Inflammatory macrophage treated with lipopolysaccharide for 1 hour (primary cell): Measurements from ENCODE around the gene PPFIBP2.

ENCODE experiments used
- DNase-seq, 2 donors: peaks; one replicate each; pipeline ENCODE4 v3.0.0-alpha.2; 2020 to 2022

The PPFIBP2 gene

DNA sequence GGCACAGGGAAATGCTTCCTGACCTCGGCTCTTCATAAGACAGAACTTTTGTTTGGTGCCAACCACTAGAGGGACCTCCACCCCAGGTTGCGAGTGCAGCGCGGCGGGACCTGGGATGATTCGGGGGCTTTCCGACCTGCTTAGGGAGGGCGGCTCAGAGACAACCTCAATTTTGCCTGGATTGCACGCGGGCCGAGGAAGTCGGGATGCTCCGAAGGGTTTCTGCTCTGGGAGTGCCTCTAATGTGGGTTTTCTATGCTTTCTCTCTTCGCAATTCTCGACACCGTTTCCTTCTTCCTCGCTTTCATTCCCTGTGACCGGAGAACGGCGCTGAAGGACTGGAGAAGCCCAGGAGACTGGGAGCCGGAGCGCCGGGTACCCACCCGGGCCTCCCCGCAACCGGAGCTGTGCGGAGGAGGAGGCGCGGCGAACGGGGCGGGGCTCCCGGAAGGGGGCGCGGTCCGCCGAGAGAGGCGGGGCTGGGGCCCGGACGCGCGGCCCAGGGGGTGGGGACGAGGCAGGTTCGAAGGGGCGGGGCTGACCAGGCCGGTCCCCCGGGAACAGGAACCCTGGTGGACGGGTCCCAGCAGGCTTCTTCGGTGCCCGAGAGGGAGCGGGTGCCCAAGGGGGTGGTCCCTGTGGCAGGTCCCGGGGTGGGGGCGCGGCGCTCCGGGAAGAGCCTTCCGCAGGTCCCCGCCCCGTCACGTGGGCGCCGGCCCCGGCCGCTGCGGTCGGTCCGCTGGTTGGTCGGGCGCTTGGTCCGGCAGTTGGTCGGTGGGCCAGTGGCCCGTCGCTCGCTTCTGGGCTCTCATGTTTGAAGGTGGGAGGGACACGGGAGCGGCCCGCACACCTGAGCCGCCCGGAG lies at the start of gene PPFIBP2:
TSS of gene PPFIBP2 (plus strand) at position 766 of the 865 bp plus-strand sequence. CDS start 35,477 bp downstream, outside the sequence.
- peak; percentile 82 to 84 for DNase-seq

DNA sequence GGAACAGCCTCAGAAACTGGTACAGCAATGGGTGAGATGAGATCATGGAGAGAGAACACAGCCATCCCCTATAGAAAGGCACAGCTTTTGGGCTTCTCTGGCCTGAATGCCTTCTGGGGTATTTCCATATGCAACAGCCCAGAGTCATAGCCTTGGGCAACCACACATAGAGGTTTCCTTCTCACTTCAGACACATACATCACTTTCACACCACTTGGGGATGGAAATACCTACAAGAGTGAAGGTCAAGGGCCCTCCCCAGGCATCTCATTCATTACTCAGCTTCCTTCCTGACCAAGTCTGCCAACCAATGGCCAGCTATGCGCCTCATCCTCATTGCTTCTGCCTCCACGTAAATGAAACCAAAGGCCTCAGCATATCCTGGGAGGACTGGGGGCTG lies 46.1 kb upstream of the PPFIBP2 start:
- DNase-seq: peak in 1 of 2 donors; percentile 7

DNA sequence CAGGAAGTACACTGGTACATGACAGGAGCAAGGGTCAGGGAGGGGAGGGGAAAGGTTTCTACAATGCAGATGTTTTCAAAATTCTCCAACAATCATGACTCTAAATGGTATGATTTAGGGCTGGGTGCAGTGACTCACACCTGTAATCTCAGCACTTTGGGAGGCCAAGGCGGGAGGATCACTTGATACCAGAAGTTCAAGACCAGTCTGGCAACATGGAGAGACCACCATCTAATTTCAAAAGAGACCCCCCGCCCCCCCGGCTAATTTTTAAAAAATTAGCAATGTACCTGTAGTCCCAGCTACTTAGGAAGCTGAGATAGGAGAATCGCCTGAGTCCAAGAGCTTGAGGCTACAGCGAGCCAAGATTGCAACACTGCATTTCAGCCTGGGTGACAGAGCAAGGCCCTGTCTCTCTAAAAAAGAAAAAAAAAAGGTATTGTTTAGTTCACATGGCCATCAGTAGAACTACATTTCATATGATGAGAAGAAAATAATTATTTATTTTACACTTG lies 44.4 kb upstream of the PPFIBP2 start:
- no peak for DNase-seq

DNA sequence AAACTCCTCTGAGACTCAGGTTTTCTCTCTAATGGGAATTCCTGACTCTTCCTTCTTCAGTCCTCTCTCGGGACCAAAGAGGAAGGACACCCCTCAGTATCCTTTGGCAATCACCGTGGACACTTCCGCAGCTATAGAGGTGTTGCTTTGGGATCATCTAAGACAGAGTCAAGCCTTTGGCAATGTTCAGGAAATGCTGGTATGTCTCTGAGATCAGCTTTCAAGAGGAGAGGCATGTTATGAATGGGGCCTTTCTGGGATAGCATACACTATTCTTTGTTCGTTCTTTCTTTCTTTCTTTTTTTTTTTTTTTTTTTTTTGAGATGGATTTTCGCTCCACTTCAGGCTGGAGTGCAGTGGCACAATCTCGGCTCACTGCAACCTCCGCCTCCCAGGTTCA lies 42.7 kb upstream of the PPFIBP2 start:
- no peak for DNase-seq

DNA sequence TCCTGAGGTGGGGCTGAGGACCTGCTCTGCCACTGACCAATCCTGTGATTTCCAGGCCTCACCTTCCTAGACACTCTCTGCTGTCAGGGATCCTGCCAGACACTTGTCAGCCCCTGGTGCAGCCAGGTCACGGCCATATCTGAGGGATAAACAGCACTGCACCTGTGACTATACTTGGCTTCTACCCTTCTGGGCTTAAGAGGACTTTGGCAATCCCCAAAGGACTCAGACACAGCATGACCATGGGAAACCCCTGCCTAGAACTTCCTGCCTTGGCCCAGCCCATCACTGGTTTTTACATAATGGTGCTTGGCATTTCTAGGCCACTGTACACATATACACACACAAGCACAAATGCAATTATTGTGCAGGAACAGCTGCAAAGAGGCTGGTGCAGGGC lies 40.1 kb upstream of the PPFIBP2 start:
- peak; percentile 28 to 48 for DNase-seq

DNA sequence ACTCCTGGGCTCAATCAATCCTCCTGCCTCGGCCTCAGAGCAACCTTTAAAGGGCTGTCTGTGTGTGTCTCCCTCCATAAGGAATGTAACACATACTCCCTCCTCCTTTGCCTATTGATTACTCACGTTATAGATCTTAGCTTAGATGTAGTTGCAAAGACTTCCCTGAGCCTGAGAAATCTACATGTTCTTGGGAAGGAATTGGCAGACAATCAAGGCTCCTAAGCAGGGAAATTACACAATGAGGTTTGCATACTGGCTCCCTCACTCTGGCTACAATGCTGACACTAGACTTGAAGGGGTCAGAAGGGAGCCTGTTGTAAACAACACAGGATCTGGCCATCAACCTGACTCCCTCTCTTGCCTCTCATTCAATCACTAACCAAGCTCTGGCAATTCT lies 33.7 kb upstream of the PPFIBP2 start:
- no peak for DNase-seq

DNA sequence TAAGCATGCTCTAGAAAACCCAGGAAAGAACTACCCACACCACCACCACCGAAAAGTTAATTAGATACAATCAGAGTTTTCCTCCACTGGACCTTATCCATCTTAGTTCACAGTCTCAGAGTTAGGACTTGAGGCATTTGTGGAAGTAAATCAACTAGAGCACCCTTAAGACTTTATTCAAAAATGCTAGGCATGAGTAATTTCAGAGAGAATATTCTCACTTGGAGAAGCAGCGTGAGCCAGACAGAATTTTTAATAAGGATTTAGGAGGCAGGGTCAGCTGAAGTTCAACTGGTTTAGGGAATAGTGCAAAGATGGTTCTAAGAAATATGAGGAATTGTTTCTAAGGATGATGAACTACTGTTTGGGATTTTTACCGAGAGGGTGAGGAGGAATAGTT lies 29.7 kb upstream of the PPFIBP2 start:
- no peak for DNase-seq

DNA sequence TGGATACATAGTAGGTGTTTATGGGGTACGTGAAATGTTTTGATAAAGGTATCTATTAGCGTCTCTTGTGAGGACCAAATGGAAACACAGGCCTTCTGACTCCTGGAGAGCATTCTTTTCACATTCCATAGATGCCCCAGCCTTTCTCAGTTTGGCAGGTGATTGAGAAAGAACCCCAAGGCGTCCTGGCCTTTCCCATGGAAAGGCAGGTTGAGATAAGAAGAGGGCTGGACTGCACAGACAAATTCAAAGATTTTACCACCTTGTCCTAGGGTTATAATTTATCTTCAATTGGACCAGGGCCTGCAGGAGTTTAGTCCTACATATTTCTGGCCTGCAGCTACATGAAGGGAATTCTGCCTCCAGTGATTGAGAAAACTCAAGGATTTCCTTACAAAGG lies 29.2 kb upstream of the PPFIBP2 start:
- no peak for DNase-seq

DNA sequence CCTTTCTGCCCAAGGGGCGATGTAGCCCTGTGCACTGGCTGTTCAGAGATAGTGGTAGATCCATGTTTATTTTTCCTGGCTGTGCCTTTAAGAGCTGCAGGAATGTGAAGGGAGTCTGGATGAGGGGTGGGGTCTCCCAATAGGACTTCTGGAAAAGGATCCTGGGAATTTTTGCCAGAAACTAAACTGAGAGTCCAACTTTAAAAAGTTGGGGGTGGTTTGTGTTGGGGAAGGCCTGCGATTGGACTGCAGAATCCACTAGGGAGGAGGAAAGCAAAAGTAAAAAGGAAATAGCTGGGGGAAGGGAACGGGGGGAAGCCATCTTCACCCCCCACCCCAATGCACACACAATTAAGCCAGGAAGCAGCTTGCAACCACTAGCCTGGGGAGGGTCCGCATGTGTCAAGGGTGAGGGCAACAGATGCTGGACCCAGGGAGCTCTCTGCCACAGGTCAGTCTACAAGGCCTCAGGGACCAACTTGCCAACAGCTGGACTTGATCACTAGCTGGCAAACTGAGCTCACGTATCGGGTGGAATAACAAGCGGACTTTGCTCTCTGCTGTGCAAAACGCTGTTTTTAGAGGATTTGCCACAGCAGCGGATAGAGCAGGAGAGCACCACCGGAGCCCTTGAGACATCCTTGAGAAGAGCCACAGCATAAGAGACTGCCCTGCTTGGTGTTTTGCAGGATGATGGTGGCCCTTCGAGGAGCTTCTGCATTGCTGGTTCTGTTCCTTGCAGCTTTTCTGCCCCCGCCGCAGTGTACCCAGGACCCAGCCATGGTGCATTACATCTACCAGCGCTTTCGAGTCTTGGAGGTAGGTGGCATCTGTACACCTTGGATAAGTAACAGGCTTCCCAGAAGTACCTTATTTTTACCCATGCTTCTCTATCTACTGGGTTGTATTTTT lies 28.4 kb upstream of the PPFIBP2 start, which contains the start of gene OLFML1:
TSS of gene OLFML1 (plus strand) at position 321 of the 912 bp plus-strand sequence. CDS start at position 691, 370 bp downstream.
- DNase-seq: no peak

DNA sequence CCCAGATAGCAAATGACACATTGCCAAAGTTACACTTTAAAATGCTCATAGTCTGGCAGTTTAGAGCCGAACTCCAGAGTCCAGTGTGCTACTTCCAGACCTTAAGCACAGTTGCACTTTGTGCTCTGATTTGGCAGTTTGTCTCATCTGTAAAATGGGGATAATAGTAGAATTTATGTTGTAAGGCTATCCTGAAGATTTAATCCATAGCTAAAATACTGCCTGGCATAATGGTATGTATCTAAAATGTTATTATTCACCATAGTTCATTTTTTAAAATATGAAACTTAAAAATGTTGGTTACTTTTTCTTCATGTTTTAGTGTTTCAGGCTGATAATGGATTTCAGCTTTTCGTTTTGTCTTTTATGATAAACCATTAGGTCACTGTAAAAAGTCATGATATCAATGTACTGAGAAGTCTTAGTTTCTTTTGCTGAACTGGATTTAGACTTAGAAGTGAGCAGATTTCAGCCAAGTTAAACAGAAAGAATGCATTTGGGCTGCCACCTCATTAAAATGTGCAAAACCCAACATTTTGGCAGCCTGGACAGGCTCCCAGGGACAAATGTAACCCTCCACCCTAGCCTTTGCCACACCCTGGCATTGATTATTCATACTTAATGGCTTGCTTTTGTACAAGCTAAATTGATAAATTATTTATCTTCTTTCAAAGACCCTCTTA lies 27.6 kb upstream of the PPFIBP2 start:
- DNase-seq: no peak

DNA sequence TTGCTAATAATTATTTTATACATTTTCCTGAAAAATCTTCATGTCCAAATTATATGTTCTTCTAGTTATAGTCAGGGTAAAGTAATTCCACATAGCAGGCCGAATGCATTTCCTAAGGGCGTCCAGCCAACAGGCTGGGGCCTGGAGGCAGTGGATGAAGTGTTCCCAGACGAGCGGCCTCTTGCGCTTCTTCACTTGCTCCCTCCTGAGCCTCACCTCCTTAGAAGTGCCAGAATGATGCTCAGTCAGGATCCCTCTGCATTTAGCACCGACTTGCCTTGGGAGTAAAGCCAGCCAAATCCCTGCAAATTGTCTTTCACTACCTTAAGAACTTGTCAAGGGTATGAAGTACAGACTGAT lies 27.0 kb upstream of the PPFIBP2 start:
- DNase-seq: no peak

DNA sequence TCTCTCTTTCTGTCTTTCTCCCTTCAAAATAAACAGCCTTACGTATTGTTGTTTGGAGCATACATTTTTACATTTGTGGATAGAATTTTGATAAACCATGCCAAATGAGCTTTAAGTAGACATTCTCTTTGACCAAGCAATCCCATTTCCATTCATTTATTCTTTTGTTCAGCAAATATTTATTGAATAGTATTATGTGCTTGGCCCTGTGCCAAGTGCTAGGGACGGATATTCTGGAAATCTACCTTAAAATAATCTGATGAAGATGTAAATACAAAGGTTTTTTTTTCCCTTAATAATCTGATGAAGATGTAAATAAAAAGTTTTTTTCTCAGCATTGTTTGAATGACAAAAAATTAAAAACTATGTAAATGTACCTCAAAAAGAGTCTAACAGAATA lies 26.4 kb upstream of the PPFIBP2 start:
- no peak for DNase-seq

DNA sequence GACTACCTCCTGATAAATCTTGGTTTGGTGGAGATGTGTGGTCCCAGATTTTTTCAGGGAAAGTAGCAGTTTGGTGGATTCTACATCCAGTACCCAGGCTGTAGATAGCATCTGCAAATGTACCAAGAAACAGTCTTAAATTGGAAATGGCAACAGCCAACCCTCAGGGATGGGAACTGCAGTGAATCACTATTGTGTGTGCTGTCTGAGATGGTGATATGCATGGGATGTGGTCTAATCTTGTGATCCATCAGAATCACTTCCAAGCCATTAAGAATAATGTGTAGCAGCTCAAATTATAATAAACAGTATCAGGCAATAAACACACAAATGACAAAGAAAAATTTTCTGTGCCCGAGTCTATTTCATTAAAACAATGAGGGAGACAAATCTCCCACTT lies 25.1 kb upstream of the PPFIBP2 start:
- DNase-seq: no peak

DNA sequence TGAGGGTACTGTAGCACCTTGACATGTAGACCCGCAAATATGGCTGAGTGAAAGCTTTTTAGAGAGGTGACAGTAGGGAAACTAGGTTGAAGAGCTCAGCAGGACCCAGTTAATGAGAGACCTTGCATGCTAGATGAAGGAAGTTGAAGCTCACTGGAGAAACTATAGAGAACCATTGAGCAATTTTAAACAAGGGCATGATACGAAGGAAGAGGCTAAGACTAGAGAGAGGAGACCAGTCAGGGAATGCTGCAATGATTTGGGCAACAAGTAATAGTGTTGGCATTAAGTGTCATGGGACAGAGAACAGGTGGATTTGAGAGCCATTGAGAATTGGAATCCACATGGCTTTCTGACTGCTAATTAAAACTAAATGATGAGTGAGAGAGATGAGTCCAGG lies 24.4 kb upstream of the PPFIBP2 start:
- peak; percentile 18 to 34 for DNase-seq

DNA sequence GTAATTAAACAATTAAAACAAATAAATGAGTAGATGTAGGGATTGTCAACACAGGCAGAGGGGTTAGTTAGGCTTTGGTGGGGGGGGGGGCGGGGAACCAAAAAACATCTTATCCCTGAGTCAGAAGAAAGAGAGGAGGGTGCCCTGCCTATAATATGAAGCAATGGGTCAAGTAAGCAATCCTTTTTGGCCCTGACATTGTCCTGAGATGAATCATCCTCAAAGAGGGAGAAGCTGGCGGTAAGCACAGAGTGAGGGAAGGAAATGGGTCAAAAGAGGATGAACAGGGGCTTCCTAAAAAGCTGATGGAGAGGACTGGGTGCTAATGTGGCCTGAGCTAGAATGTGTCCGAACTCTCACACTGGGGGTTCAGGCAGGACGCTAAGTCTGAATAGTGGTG lies 23.7 kb upstream of the PPFIBP2 start:
- DNase-seq: peak; percentile 22 to 37

DNA sequence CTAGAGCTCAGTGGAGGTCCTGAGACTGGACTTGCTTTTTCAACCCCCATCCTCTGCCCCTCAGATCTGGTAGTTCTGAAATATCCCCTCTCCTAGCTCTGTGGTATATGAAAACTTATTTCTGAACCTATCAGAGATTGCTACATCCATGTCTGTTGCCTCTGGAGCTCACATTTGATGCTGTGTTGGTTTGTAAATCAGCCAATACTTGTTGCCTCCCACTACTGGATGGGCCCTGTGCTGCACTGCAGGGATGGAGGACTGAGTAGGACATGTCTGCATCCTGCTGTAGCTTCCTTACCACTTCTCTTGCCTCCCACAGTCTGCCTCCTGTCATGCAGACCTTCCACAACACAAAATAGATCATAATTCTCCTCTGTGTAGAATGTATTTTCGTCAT lies 23.3 kb upstream of the PPFIBP2 start:
- no peak for DNase-seq

DNA sequence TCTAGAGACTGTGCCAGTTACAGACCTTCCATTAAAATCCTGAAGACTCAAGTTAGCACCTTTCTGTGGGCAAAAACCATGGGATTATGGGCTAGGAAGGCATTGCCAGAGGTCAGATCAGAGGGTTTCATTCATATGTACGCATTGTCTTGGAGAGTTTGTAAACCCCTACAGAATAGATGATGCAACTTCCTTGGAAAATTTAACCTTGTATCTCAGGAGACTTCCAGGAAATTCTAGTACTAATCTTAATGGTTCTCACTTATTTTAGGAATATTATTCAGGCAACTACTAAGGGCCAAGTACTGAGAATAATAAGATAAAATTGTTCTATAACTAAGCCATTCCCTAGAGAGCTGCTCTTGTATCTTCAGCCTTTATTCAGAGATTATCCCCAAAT lies 21.5 kb upstream of the PPFIBP2 start:
- no peak for DNase-seq

DNA sequence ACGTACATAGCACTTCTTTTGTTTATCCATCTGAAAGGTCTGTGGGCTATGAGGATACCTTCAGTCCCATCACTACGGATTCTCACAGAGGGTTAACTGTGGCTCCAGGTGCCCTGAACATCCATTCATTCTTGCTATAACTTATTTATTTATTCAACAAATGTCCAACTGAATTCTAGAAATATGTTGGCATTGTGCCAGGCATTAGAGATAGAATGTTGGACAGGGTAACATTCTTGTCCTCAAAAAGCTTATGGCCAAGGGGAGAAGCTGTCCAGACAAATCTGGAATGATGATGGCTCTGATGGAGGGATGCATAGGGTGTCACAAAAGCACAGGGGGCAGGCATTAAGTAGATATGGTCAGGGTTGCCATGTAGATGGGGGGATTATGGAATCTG lies 20.1 kb upstream of the PPFIBP2 start:
- no peak for DNase-seq

DNA sequence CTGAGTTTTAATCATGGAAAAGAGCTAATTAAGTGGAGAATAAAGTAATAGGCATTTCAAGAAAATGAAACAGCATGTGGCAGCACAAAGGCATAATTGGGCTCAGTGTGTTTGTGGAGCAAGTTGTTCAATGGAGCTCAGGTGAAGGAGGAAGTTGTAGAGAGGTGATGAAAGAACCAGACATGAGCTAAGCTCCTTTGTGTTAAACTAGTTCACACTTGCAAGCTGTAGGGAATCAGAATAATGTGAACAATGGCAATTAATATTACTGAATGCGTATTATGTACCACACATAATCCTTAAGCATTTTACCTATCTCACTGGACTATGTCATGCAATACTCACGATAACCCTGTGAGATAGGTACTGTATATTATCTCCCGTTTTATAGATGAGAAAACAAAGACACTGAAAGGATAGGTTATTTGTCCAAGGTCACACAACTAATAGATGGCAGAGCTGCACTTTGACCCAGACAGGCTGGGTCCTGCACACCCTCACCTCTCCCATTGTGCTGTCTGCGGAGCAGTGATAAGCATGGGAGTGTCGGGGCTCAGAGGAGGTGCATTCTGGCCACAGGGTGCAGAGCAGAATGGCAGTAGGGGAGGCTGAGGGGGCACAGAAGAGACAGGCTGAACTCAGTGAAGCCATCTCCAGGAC lies 19.6 kb upstream of the PPFIBP2 start:
- DNase-seq: no peak

DNA sequence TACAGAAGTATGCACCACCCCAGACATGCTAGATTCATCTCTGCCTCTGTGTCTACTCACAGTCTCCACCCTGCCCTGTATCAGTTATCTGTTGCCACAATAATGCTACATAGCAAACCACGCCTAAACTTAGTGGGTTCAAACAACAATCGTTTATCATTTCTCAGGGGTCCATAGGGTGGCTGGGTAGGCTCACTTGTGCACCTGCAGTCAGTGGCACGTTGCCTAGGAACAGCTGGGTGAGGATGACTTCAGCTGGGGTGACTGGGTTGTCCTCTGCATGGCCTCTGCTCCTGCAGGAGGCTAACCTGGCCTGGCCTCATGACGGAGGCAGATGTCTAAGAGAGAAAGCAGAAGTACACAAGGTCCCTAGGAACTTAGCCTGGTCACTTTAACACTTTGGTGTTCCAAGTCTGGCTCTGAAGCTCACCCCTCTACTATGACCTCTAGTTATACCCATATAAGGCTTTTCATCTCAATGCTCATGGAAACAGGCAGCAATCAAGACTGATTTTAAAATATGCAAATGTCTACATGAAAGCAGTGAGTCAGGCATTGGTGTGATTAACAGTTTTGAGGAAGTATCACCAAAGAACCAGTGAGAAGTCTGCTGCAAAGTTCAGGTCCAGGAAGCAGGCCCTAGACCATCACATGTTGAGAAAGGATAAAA lies 17.8 kb upstream of the PPFIBP2 start:
- DNase-seq: peak; percentile 72 to 75

DNA sequence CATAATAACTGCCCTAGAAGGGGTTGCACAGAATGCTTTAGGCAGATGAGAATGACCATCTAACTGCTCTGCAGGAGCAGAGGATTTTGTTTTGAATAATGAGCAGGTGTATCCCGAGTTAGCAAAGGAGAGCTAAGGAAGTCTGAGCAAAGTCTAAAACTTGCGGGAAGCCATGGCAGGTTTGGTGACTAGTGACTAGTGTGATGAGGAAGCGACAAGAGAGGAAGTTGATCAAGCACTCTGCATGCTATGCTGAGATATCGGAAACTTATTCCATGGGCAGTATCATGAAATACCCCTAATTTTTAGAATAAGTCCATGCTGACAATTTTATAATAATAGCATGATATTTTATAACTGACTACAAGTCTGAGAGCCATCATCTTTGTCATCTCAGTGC lies 15.6 kb upstream of the PPFIBP2 start:
- DNase-seq: peak; percentile 26 to 38

DNA sequence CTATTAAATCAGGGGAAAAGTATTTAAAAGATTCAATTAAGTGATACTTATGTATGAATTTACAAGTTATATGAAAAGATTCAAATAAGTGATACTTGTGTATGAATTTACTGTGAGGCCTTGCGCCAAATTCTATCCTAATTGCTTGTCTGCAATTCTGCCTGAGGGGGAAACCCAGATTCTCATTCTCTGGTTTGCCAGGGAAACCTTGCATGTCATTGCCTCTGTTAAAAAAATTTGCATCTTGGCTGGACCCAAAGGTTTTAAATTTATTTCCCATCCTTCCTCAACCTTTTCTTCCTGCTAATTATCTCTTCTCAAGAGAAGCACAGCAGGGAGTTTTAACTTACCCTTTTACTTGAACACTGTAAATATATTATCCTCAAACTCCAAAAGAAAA lies 14.7 kb upstream of the PPFIBP2 start:
- no peak for DNase-seq
